DMS53 (cell line): Measurements from ENCODE around the gene TMA7.
"Not testable (repeated sequence)": the region's sequence is repeated elsewhere in the genome, so short reads cannot be mapped to it uniquely, and the experiment has no call there.

Experiments
- DNase-seq: peaks from one replicate; lab custom pipeline; 2025; lab: John Stamatoyannopoulos, UW

TMA7 gene

GRCh38 chr3:48468329-48468731, 28.3 kb downstream of the TMA7 start:
- DNase-seq = peak; percentile 18

- DNase-seq = no peak
Observed at GRCh38 chr3:48469046-48469915, 29.2 kb downstream of the TMA7 start.

- no peak for DNase-seq
Observed at GRCh38 chr3:48470286-48470685, 30.2 kb downstream of the TMA7 start.

- no peak for DNase-seq
Observed at GRCh38 chr3:48472673-48472922, 32.5 kb downstream of the TMA7 start.

- DNase-seq = peak; percentile 89
Observed at GRCh38 chr3:48472923-48473616, 33.0 kb downstream of the TMA7 start.

- DNase-seq = no peak
Observed at GRCh38 chr3:48473617-48473952, 33.5 kb downstream of the TMA7 start.

GRCh38 chr3:48474031-48474430, 34.0 kb downstream of the TMA7 start:
- DNase-seq = not testable (repeated sequence)

GRCh38 chr3:48474619-48475018, 34.6 kb downstream of the TMA7 start:
- DNase-seq = no peak

GRCh38 chr3:48475188-48475587, 35.1 kb downstream of the TMA7 start:
- DNase-seq = no peak

- DNase-seq = no peak
Observed at GRCh38 chr3:48476426-48477053, 36.5 kb downstream of the TMA7 start.

GRCh38 chr3:48477959-48478520, 38.0 kb downstream of the TMA7 start:
- DNase-seq = no peak

GRCh38 chr3:48478626-48479555, 38.8 kb downstream of the TMA7 start:
- no peak for DNase-seq

GRCh38 chr3:48480891-48481290, 40.8 kb downstream of the TMA7 start:
- DNase-seq = not testable (repeated sequence)

- DNase-seq = not testable (repeated sequence)
Observed at GRCh38 chr3:48482822-48483221, 42.8 kb downstream of the TMA7 start.

- DNase-seq = no peak
Observed at GRCh38 chr3:48486952-48487351, 46.9 kb downstream of the TMA7 start.

GRCh38 chr3:48492461-48493202, 52.6 kb downstream of the TMA7 start:
- DNase-seq = no peak

GRCh38 chr3:48493203-48493501, 53.1 kb downstream of the TMA7 start:
- no peak for DNase-seq
